Tibial nerve (tissue), 3 donors: ENCODE results near the gene DLGAP4.

Experiments
- EP300 ChIP-seq, 2 donors: sonication (generic); formaldehyde crosslinking; IDR thresholded peaks; one replicate each; pipeline ENCODE4 v1.6.1; 2017; ENCODE audit warnings: antibody characterized with exemption in 2 of 2, mild to moderate bottlenecking in 1 of 2
- POLR2A ChIP-seq, 2 donors: fragments of 450-650 bp; IDR thresholded peaks; one replicate each; pipeline ENCODE4 v1.6.1; 2017; ENCODE audit warnings: antibody characterized with exemption in 2 of 2, mild to moderate bottlenecking in 2 of 2, moderate library complexity in 2 of 2

- TF ChIP-seq POLR2A (IDR thresholded peaks at IDR 0.05) (no peak), EP300 (IDR thresholded peaks at IDR 0.05) (no peak)
Measured at GRCh38 chr20:36314734-36315544, 8.8 kb downstream of the DLGAP4 start.
